WTC11 (cell line): Measurements from ENCODE around the gene RFTN2. TPM values are rescaled to one million over a fixed set of nuclear protein-coding genes. Genes with fewer than 3 reads are reported as not detected.

ENCODE experiments used
- ATAC-seq: fragments of 200-7000 bp; cut with Tn5 transposase; 2 replicates; pipeline ENCODE4 v1.10.0; 2021; ENCODE audit warnings: mild to moderate bottlenecking, moderate library complexity
- CTCF ChIA-PET: fragments of 300-600 bp; sonication (Branson Sonifier 250); formaldehyde crosslinking; loops from one replicate; lab custom pipeline; 2021; ENCODE audit warnings: antibody characterized with exemption; lab: Charles Lee
- POLR2A ChIA-PET: fragments of 350-600 bp; sonication (Branson Sonifier 250); formaldehyde crosslinking; loops from one replicate; lab custom pipeline; 2021; ENCODE audit warnings: antibody characterized with exemption; lab: Charles Lee
- DNase-seq: peaks from one replicate; pipeline ENCODE4 v3.0.0; 2021; ENCODE audit warnings: low spot score
- H3K27ac Mint-ChIP-seq: 2 replicates; pipeline ENCODE4 v1.8.0; 2021; ENCODE audit warnings: mixed read lengths
- H3K27me3 Mint-ChIP-seq: 2 replicates; pipeline ENCODE4 v1.8.0; 2021; ENCODE audit warnings: low read depth, mild to moderate bottlenecking, moderate library complexity, mixed read lengths
- H3K36me3 Mint-ChIP-seq: 2 replicates; pipeline ENCODE4 v1.8.0; 2021; ENCODE audit warnings: mixed read lengths
- H3K4me1 Mint-ChIP-seq: 2 replicates; pipeline ENCODE4 v1.8.0; 2022; ENCODE audit warnings: mixed read lengths
- H3K4me3 Mint-ChIP-seq: 2 replicates; pipeline ENCODE4 v1.8.0; 2021; ENCODE audit warnings: mild to moderate bottlenecking, moderate library complexity, mixed read lengths
- H3K9me3 Mint-ChIP-seq: 2 replicates; pipeline ENCODE4 v1.8.0; 2021; ENCODE audit warnings: mixed read lengths
- AR ChIP-seq: fragments of 250-450 bp; sonication (Bioruptor Pico); IDR thresholded peaks from 2 replicates; pipeline ENCODE4 v1.9.0; 2021; ENCODE audit warnings: mild to moderate bottlenecking
- ATF3 ChIP-seq: sonication (generic); formaldehyde crosslinking; conservative IDR thresholded peaks from 2 replicates; pipeline ENCODE4 v1.8.1; 2022; ENCODE audit warnings: mild to moderate bottlenecking, missing genetic modification reagents
- FOXP4 ChIP-seq: sonication (generic); formaldehyde crosslinking; IDR thresholded peaks from 2 replicates; pipeline ENCODE4 v1.8.0; 2022; ENCODE audit warnings: mild to moderate bottlenecking, missing genetic modification reagents
- GTF2I ChIP-seq: fragments of 250-450 bp; sonication (Bioruptor Pico); conservative IDR thresholded peaks from 2 replicates; pipeline ENCODE4 v1.4.0; 2021; ENCODE audit warnings: mild to moderate bottlenecking
- NFATC4 ChIP-seq: fragments of 250-450 bp; sonication (Bioruptor Pico); IDR thresholded peaks from 2 replicates; pipeline ENCODE4 v1.9.0; 2021; ENCODE audit warnings: mild to moderate bottlenecking
- NFE2L1 ChIP-seq: sonication (generic); formaldehyde crosslinking; IDR thresholded peaks from 2 replicates; pipeline ENCODE4 v1.8.1; 2023; ENCODE audit warnings: missing genetic modification reagents
- OVOL2 ChIP-seq: fragments of 250-450 bp; sonication (Bioruptor Pico); IDR thresholded peaks from 2 replicates; pipeline ENCODE4 v1.9.0; 2021; ENCODE audit warnings: mild to moderate bottlenecking, borderline replicate concordance
- PRDM15 ChIP-seq: sonication (generic); formaldehyde crosslinking; IDR thresholded peaks from 2 replicates; pipeline ENCODE4 v1.8.0; 2022; ENCODE audit warnings: missing genetic modification reagents
- TP53 ChIP-seq: sonication (generic); formaldehyde crosslinking; IDR thresholded peaks from 2 replicates; pipeline ENCODE4 v1.8.1; 2023; ENCODE audit warnings: mild to moderate bottlenecking, missing genetic modification reagents
- ZBTB21 ChIP-seq: sonication (generic); formaldehyde crosslinking; IDR thresholded peaks from 2 replicates; pipeline ENCODE4 v1.8.1; 2023; ENCODE audit warnings: mild to moderate bottlenecking, missing genetic modification reagents, borderline replicate concordance
- ZNF121 ChIP-seq: sonication (generic); formaldehyde crosslinking; IDR thresholded peaks from 2 replicates; pipeline ENCODE4 v1.8.0; 2023; ENCODE audit warnings: missing genetic modification reagents
- ZNF219 ChIP-seq: sonication (generic); formaldehyde crosslinking; IDR thresholded peaks from 2 replicates; pipeline ENCODE4 v1.8.0; 2023; ENCODE audit warnings: missing genetic modification reagents, mild to moderate bottlenecking, borderline replicate concordance
- ZNF317 ChIP-seq: sonication (generic); formaldehyde crosslinking; IDR thresholded peaks from 2 replicates; pipeline ENCODE4 v1.8.1; 2023; ENCODE audit warnings: low read depth, mild to moderate bottlenecking, moderate library complexity, missing genetic modification reagents, borderline replicate concordance
- ZNF425 ChIP-seq: fragments of 250-450 bp; sonication (Bioruptor Pico); conservative IDR thresholded peaks from 2 replicates; pipeline ENCODE4 v1.9.0; 2021; ENCODE audit warnings: mild to moderate bottlenecking
- ZNF512 ChIP-seq: sonication (generic); formaldehyde crosslinking; IDR thresholded peaks from 2 replicates; pipeline ENCODE4 v1.8.1; 2022; ENCODE audit warnings: missing genetic modification reagents, borderline replicate concordance
- ZNF671 ChIP-seq: fragments of 250-450 bp; sonication (Bioruptor Pico); IDR thresholded peaks from 2 replicates; pipeline ENCODE4 v1.8.0; 2021; ENCODE audit warnings: mild to moderate bottlenecking
- total RNA-seq: library from RNA; stranded (reverse); gene quantifications from 3 replicates; pipeline ENCODE4 v1.2.3, GENCODE V29; 2021

Gene RFTN2
- total RNA-seq, 1 experiment from 2014 or later = 1.9 TPM

- TF ChIP-seq ZBTB21 (CRISPR knock-in tag) (no peak), ZNF219 (CRISPR knock-in tag) (no peak)
Observed at GRCh38 chr2:197677483-197677882, 2.1 kb upstream of the RFTN2 start (continued).

- TF ChIP-seq TP53 (CRISPR knock-in tag) = no peak
- no peak for TF ChIP-seq AR (CRISPR knock-in tag)
- TF ChIP-seq OVOL2 (CRISPR knock-in tag) = no peak
- TF ChIP-seq ZNF671 = no peak
- no peak for TF ChIP-seq ZNF121 (CRISPR knock-in tag)
- TF ChIP-seq NFATC4 (CRISPR knock-in tag) = no peak
- no peak for TF ChIP-seq FOXP4 (CRISPR knock-in tag)
- no peak for TF ChIP-seq ZNF317 (CRISPR knock-in tag)
- TF ChIP-seq ATF3 (CRISPR knock-in tag) = no peak
- no peak for TF ChIP-seq ZNF425
- TF ChIP-seq GTF2I (CRISPR knock-in tag) = no peak
- TF ChIP-seq NFE2L1 = no peak
- TF ChIP-seq, all 79 proteins: peak for 0
Observed at GRCh38 chr2:197677056-197677455, 1.7 kb upstream of the RFTN2 start.

GRCh38 chr2:197675711-197676188 lies 363 bp upstream of the RFTN2 start:
- H3K36me3 Mint-ChIP-seq = no peaks in the 10 kb centered on the region
- no peaks in the 10 kb centered on the region for H3K27me3 Mint-ChIP-seq
- DNase-seq (peak; percentile 22), ATAC-seq (peak; percentile 79)
- ChIA-PET POLR2A (interaction anchor here (0.6 to 0.7 kb wide), 2 partner anchors 384 to 1036 kb away, joined by 4 read pairs; no protein-coding TSS in a partner anchor), CTCF (interaction anchor here (0.9 kb wide), 1 partner anchor 29 kb away, joined by 3 read pairs; the partner anchor contains the start of gene MARS2)
- no peaks in the 10 kb centered on the region for H3K9me3 Mint-ChIP-seq
- no peak for TF ChIP-seq AR (CRISPR knock-in tag)
- TF ChIP-seq PRDM15 (CRISPR knock-in tag) = no peak
- 0 out of 2 replicates have a peak, but pooled peaks have one; percentile 53 for TF ChIP-seq ZNF512
- peak overlapping the region; percentile 77 for H3K27ac Mint-ChIP-seq
- H3K4me3 Mint-ChIP-seq = peak overlapping the region; percentile 53
- peaks cover 42% of the 10 kb centered on the region for H3K4me1 Mint-ChIP-seq

More at GRCh38 chr2:197677056-197677455, 1.7 kb upstream of the RFTN2 start:
- CTCF ChIA-PET = no interaction called here
- Mint-ChIP-seq H3K36me3 (no peaks in the 10 kb centered on the region), H3K27me3 (no peaks in the 10 kb centered on the region), H3K9me3 (peaks cover under 1% of the 10 kb centered on the region; the same call in 1 of the 2 replicates), H3K4me3 (no peak overlapping the region), H3K4me1 (peaks cover 40% of the 10 kb centered on the region), H3K27ac (no peak overlapping the region)
- POLR2A ChIA-PET = no interaction called here
- DNase-seq (no peak), ATAC-seq (no peak)
